GM12878 (cell line): ENCODE results near the gene FHL2. TPM values are rescaled to one million over a fixed set of nuclear protein-coding genes. Genes with fewer than 3 reads are reported as not detected.

Source experiments
- ATAC-seq: fragments of 200-7000 bp; cut with Tn5 transposase; 3 replicates; pipeline ENCODE4 v1.9.1; 2020; ENCODE audit warnings: mild to moderate bottlenecking, moderate library complexity
- BruUV-seq: library from RNA; stranded (reverse); fragments of 400-500 nt; replicated peaks from 2 replicates; lab custom pipeline; 2021; lab: Mats Ljungman, UMichigan
- CTCF ChIA-PET: fragments of 300-600 bp; sonication (Branson Sonifier 250); formaldehyde crosslinking; extraction: SDS; loops from one replicate; lab custom pipeline; 2021; ENCODE audit warnings: inconsistent platforms; lab: Yijun Ruan, JAX
- POLR2A ChIA-PET: fragments of 350-600 bp; formaldehyde crosslinking; extraction: SDS; loops from one replicate; lab custom pipeline; 2021; ENCODE audit warnings: inconsistent platforms; lab: Charles Lee
- RAD21 ChIA-PET: fragments of 300-600 bp; sonication (Branson Sonifier 250); formaldehyde crosslinking; loops from one replicate; lab custom pipeline; 2023; ENCODE audit warnings: antibody characterized with exemption; ENCODE audit not compliant: unreplicated experiment; lab: Charles Lee
- SMC1A ChIA-PET: fragments of 300-600 bp; sonication (Branson Sonifier 250); formaldehyde crosslinking; loops from one replicate; lab custom pipeline; 2023; ENCODE audit not compliant: unreplicated experiment, uncharacterized antibody; lab: Charles Lee
- DNase-seq: peaks from one replicate; pipeline ENCODE4 v3.0.0-alpha.2; 2011; ENCODE audit warnings: low read depth, low spot score
- FAIRE-seq: peaks from 3 replicates; lab custom pipeline; 2011; peaks lifted over from hg19 to GRCh38; lab: Jason Lieb, UNC
- H2AFZ ChIP-seq: 2 replicates; pipeline ENCODE4 v1.6.0; 2011; ENCODE audit warnings: low read depth, low read length, control low read depth; ENCODE audit not compliant: control insufficient read depth
- H3K27ac ChIP-seq: 2 replicates; pipeline ENCODE4 v1.5.1; 2011; ENCODE audit warnings: control low read depth; ENCODE audit not compliant: control insufficient read depth, insufficient read depth
- H3K27me3 ChIP-seq, 2 experiments: replicated peaks in 1 of 2; 2 replicates each; pipeline versions ENCODE4 v1.6.0 to v1.6.1; 2011; ENCODE audit warnings: low read length in 1 of 2; ENCODE audit not compliant: control insufficient read depth in 2 of 2, insufficient read depth in 2 of 2
- H3K36me3 ChIP-seq, 2 experiments: 2 replicates each; pipeline ENCODE4 v1.5.1; 2011; ENCODE audit warnings: low read length in 1 of 2; ENCODE audit not compliant: control insufficient read depth in 2 of 2, insufficient read depth in 2 of 2
- H3K4me1 ChIP-seq: 2 replicates; pipeline ENCODE4 v1.6.1; 2011; ENCODE audit warnings: mild to moderate bottlenecking, low read length, moderate library complexity, mixed read lengths; ENCODE audit not compliant: control insufficient read depth, insufficient read depth
- H3K4me2 ChIP-seq: 2 replicates; pipeline ENCODE4 v1.6.0; 2011; ENCODE audit warnings: control low read depth; ENCODE audit not compliant: control insufficient read depth, insufficient read depth
- H3K4me3 ChIP-seq: fragments of 200-600 bp; sonication (generic); 2 replicates; pipeline ENCODE4 v1.5.1; 2016
- H3K79me2 ChIP-seq: 2 replicates; pipeline ENCODE4 v1.6.0; 2011; ENCODE audit warnings: low read length; ENCODE audit not compliant: control insufficient read depth, insufficient read depth
- H3K9ac ChIP-seq: 2 replicates; pipeline ENCODE4 v1.8.0; 2011; ENCODE audit warnings: low read length, control low read depth, mixed read lengths; ENCODE audit not compliant: control insufficient read depth, insufficient read depth
- H3K9me3 ChIP-seq: replicated peaks from 3 replicates; pipeline ENCODE4 v1.5.1; 2011; ENCODE audit warnings: mild to moderate bottlenecking, low read length; ENCODE audit not compliant: control insufficient read depth, insufficient read depth
- H4K20me1 ChIP-seq: 2 replicates; pipeline ENCODE4 v1.6.0; 2011; ENCODE audit not compliant: control insufficient read depth, insufficient read depth
- ATF2 ChIP-seq: IDR thresholded peaks from 2 replicates; pipeline ENCODE4 v1.6.1; 2012; ENCODE audit warnings: low read length, inconsistent platforms
- CEBPB ChIP-seq, 2 experiments: fragments of 150-350 bp in 1 of 2; IDR thresholded peaks; 2 replicates each; pipeline ENCODE4 v1.6.1; 2012 to 2014; ENCODE audit warnings: low read depth in 2 of 2, low read length in 2 of 2, borderline replicate concordance in 1 of 2, inconsistent platforms in 1 of 2
- CREB1 ChIP-seq: IDR thresholded peaks from 2 replicates; pipeline ENCODE4 v1.6.1; 2012; ENCODE audit warnings: low read depth, mild to moderate bottlenecking, inconsistent platforms
- CUX1 ChIP-seq: IDR thresholded peaks from 2 replicates; pipeline ENCODE4 v1.6.1; 2012; ENCODE audit warnings: improper control_type of control experiment, low read depth, low read length; ENCODE audit not compliant: insufficient replicate concordance
- EGR1 ChIP-seq, 2 experiments: IDR thresholded peaks; 1 replicate in 1 of 2; 2 replicates in 1 of 2; pipeline ENCODE4 v1.6.1; 2011 to 2012; ENCODE audit warnings: low read depth in 2 of 2, low read length in 2 of 2, borderline replicate concordance in 1 of 2, mild to moderate bottlenecking in 1 of 2, moderate library complexity in 1 of 2
- RAD21 ChIP-seq: IDR thresholded peaks from 2 replicates; pipeline ENCODE4 v1.6.1; 2011; ENCODE audit warnings: mild to moderate bottlenecking, low read depth, low read length, moderate library complexity; ENCODE audit not compliant: insufficient read depth
- REST ChIP-seq: IDR thresholded peaks from 2 replicates; pipeline ENCODE4 v1.6.1; 2012; ENCODE audit warnings: mild to moderate bottlenecking, low read depth, low read length
- SMC3 ChIP-seq: IDR thresholded peaks from 2 replicates; pipeline ENCODE4 v1.6.1; 2011; ENCODE audit warnings: low read length, improper control_type of control experiment, borderline replicate concordance
- SREBF1 ChIP-seq: IDR thresholded peaks from 2 replicates; pipeline ENCODE4 v1.6.1; 2012; ENCODE audit warnings: mild to moderate bottlenecking, low read length
- SUPT20H ChIP-seq: IDR thresholded peaks from 2 replicates; pipeline ENCODE4 v1.6.1; 2011; ENCODE audit warnings: low read depth, mild to moderate bottlenecking, low read length, moderate library complexity, borderline replicate concordance; ENCODE audit not compliant: control insufficient read depth
- TCF7 ChIP-seq: IDR thresholded peaks from 2 replicates; pipeline ENCODE4 v1.6.1; 2014; ENCODE audit warnings: antibody characterized with exemption, borderline replicate concordance
- WGBS: methylation state at CpG from one replicate; pipeline ENCODE4 v1.1.6; 2016; ENCODE audit warnings: low lambda C conversion rate; ENCODE audit not compliant: insufficient replicate concordance, insufficient coverage; ENCODE audit errors: missing lambda C conversion rate; 5-methylcytosine and 5-hydroxymethylcytosine counted together
- in situ Hi-C: fragments of 300-500 bp; cut with MboI; formaldehyde crosslinking; loops from 9 replicates; pipeline ENCODE4 v1.14.3; 2018; ENCODE audit warnings: mixed read lengths
- intact Hi-C: fragments of 100-400 bp; cut with micrococcal nuclease; formaldehyde crosslinking; loops from one replicate; pipeline ENCODE4 v1.14.2; 2022; ENCODE audit not compliant: unreplicated experiment
- polyA plus RNA-seq, 11 experiments: library from polyadenylated mRNA; depleted of rRNA in 4 of 11; unstranded in 6 of 11; stranded (reverse) in 5 of 11; fragments of >200 nt; fragmentation: Nextera tagmentation in 4 of 11; fragmentation: Illumina TruSeq in 1 of 11; extraction: Ambion mirVana in 4 of 11; extraction: Trizol in 1 of 11; gene quantifications; 1 replicate in 1 of 11; 2 replicates in 10 of 11; pipeline versions ENCODE4 v1.2.1 to v1.2.3, GENCODE V29; 2011 to 2016; ENCODE audit warnings: inconsistent platforms in 2 of 11, missing spikeins in 2 of 11, low read depth in 1 of 11
- total RNA-seq, 4 experiments: library from RNA; depleted of rRNA in 3 of 4; stranded (reverse); fragments of >200 nt in 3 of 4; fragmentation: Illumina TruSeq in 1 of 4; extraction: Trizol in 1 of 4; gene quantifications; 2 replicates each; pipeline versions ENCODE4 v1.2.1 to v1.2.3, GENCODE V29; 2013 to 2021

Gene FHL2
- total and polyA plus RNA-seq, 10 of the 15 experiments (the other 5 are each of a cell fraction or from before 2014, with no cell fraction given), result 2.2 to 9.9 (median 4.5) TPM

- TF ChIP-seq CEBPB (IDR thresholded peaks at IDR 0.05; ENCODE audit: borderline replicate concordance in 1 of 2, low read depth in 2 of 2, low read length in 2 of 2) (no peak), ATF2 (no peak), TCF7 (no peak), SUPT20H (no peak)
These were observed 25.5 kb downstream of the FHL2 start (continued) for GRCh38 chr2:105373344-105373781.

- no peak overlapping the region for H3K9ac ChIP-seq
- no peaks in the 10 kb centered on the region; the same call in none of the 2 replicates for H3K79me2 ChIP-seq
- H2AFZ ChIP-seq, result no peak overlapping the region
- in situ Hi-C loops (loop anchor here (5.0 kb wide), 1 partner anchor 150 kb away; no protein-coding TSS in a partner anchor), intact Hi-C loops (loop anchor here (10.0 kb wide), 1 partner anchor 373 kb away; the partner anchor contains the start of gene NCK2)
- 48% methylated on average over 4 of the region's 4 CpGs for WGBS
- DNase-seq (no peak), FAIRE-seq (no peak), ATAC-seq (no peak)
- ChIA-PET SMC1A (interaction anchor here (0.7 to 2.0 kb wide), 6 partner anchors 27 to 403 kb away, joined by 3 to 7 read pairs (median 3); no protein-coding TSS in a partner anchor), RAD21 (interaction anchor here (1.7 kb wide), 1 partner anchor 33 kb away, joined by 3 read pairs; no protein-coding TSS in a partner anchor), POLR2A (no interaction called here), CTCF (interaction anchor here (0.6 to 1.9 kb wide), 4 partner anchors 27 to 173 kb away, joined by 3 to 10 read pairs (median 5); no protein-coding TSS in a partner anchor)
- no peak overlapping the region for H3K4me2 ChIP-seq
- H3K4me3 ChIP-seq, result no peak overlapping the region
- H3K9me3 ChIP-seq, result no peaks in the 10 kb centered on the region
- no peaks in the 10 kb centered on the region for H3K36me3 ChIP-seq
- H3K27ac ChIP-seq, result no peak overlapping the region
- H3K27me3 ChIP-seq, result no peaks in the 10 kb centered on the region
- no TSS peak for BruUV-seq
- H3K4me1 ChIP-seq, result peaks cover 13% of the 10 kb centered on the region
- no peaks in the 10 kb centered on the region for H4K20me1 ChIP-seq
- TF ChIP-seq CREB1 (no peak), REST (no peak), RAD21 (no peak), EGR1 (IDR thresholded peaks at IDR 0.05; ENCODE audit: borderline replicate concordance in 1 of 2, low read depth in 2 of 2, low read length in 2 of 2) (no peak), CUX1 (no peak), SMC3 (no peak), SREBF1 (no peak)
These were observed 27.0 kb downstream of the FHL2 start for GRCh38 chr2:105371810-105372209.
